Measurements from ENCODE around the gene BEND4.

GRCh38 chr4:42078184-42078801 lies 74.2 kb downstream of the BEND4 start:
- TF ChIP-seq CTCF (IDR thresholded peaks at IDR 0.05; ENCODE audit: low read depth, low read length) (no peak), POLR2A (IDR thresholded peaks at IDR 0.05; ENCODE audit: extremely low read depth, insufficient read length) (no peak), MAX (IDR thresholded peaks at IDR 0.05; ENCODE audit: low read depth, low read length) (no peak)

Data from NB4 (cell line).